Ascending aorta (tissue), 2 donors: Measurements from ENCODE around the gene SPARCL1. TPM values are rescaled to one million over a fixed set of nuclear protein-coding genes. Genes with fewer than 3 reads are reported as not detected.
A peak's percentile ranks its signal among the peaks of the same experiment; 100 is the strongest.

Source experiments
- DNase-seq, 2 donors: peaks; one replicate each; pipeline ENCODE4 v3.0.0-alpha.2; 2019; ENCODE audit warnings: low spot score in 2 of 2
- H3K27ac ChIP-seq, 2 donors: fragments of 200-600 bp; sonication (generic); one replicate each; pipeline ENCODE4 v1.5.1; 2016 to 2017; ENCODE audit warnings: mild to moderate bottlenecking in 1 of 2
- H3K27me3 ChIP-seq: fragments of 200-600 bp; sonication (generic); one replicate; pipeline ENCODE4 v1.5.1; 2017
- H3K36me3 ChIP-seq, 2 donors: fragments of 200-600 bp; sonication (generic); one replicate each; pipeline ENCODE4 v1.5.1; 2016
- H3K4me1 ChIP-seq, 2 donors: fragments of 200-600 bp; sonication (generic); one replicate each; pipeline ENCODE4 v1.5.1; 2016 to 2017; ENCODE audit warnings: mild to moderate bottlenecking in 1 of 2
- H3K4me3 ChIP-seq, 2 donors: fragments of 200-600 bp; sonication (generic); one replicate each; pipeline ENCODE4 v1.5.1; 2016 to 2017; ENCODE audit warnings: mild to moderate bottlenecking in 1 of 2
- H3K9me3 ChIP-seq, 2 donors: fragments of 200-600 bp; sonication (generic); one replicate each; pipeline ENCODE4 v1.5.1; 2016
- intact Hi-C: fragments of 100-400 bp; cut with DNase I; formaldehyde crosslinking; loops from one replicate; pipeline ENCODE4 v1.15.1; 2023
- total RNA-seq: library from RNA; depleted of rRNA; stranded (reverse); fragments of >200 nt; gene quantifications from one replicate; pipeline ENCODE4 v1.1.0, GENCODE V29; 2016
- TF ChIP-seq, protein P1 (sequence below), 3 experiments: fragments of 200-600 bp in 2 of 3; fragments of 450-650 bp in 1 of 3; sonication (generic) in 2 of 3; IDR thresholded peaks; one replicate each; pipeline ENCODE4 v1.5.1; 2016 to 2019; ENCODE audit warnings: antibody characterized with exemption in 3 of 3, mild to moderate bottlenecking in 1 of 3, moderate library complexity in 1 of 3

The SPARCL1 gene
- total RNA-seq, 1 donor from 2014 or later: 830 TPM

DNA sequence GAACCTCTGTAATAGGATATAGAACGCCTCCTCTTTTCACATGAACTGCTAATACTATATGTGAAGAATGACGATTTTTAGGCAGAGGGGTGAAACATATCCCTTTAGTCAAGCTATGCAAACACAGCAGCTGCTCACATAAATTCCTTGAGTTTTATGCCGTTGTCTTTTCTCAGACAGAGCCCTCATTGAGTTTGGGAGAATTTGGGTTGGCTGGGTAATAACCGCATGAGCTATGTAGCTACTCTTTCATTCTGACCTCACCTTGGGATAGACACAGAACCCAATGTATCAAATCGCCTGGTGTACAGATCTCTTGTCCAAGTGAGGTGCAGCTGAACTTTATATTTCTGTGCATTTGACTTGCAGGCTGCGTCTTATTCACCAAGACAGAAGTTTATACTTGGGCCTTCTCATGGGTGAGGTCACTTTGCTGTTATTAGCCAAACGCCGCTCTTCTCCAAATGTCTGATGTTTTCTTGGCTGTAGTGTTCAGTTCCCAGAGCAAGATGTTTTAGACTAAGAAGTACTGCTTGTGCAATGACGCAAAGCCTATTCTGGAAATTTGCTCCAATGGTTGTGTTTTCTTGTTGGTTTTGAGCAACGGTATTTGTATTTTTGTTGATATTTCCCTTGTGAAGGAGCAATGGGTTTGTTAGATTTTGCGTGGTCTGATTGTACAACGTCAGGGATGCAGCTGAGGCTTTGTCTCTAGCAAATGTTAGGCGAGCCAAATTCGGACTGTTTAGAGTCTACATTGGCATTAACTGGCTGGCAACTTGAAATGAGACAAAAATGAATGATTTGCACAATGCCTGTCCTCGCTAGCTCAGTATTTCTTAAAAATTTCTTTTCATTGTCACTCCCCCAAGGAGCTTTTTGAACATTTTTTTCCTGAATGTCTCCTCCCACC, 11.2 kb upstream of the SPARCL1 start:
- Histone ChIP-seq H3K27ac (peak overlapping the region; percentile 79 to 81), H3K4me3 (peak overlapping the region in 1 of 2 donors; percentile 30), H3K4me1 (peaks cover 3 to 33% of the 10 kb centered on the region in 2 donors), H3K9me3 (no peaks in the 10 kb centered on the region), H3K36me3 (no peaks in the 10 kb centered on the region), H3K27me3 (no peaks in the 10 kb centered on the region)
- intact Hi-C loops: loop anchor here (1.0 to 5.0 kb wide), 3 partner anchors 8 to 117 kb away; no protein-coding TSS in a partner anchor
- DNase-seq: peak in 1 of 2 donors; percentile 86
- TF ChIP-seq, protein P1, sequence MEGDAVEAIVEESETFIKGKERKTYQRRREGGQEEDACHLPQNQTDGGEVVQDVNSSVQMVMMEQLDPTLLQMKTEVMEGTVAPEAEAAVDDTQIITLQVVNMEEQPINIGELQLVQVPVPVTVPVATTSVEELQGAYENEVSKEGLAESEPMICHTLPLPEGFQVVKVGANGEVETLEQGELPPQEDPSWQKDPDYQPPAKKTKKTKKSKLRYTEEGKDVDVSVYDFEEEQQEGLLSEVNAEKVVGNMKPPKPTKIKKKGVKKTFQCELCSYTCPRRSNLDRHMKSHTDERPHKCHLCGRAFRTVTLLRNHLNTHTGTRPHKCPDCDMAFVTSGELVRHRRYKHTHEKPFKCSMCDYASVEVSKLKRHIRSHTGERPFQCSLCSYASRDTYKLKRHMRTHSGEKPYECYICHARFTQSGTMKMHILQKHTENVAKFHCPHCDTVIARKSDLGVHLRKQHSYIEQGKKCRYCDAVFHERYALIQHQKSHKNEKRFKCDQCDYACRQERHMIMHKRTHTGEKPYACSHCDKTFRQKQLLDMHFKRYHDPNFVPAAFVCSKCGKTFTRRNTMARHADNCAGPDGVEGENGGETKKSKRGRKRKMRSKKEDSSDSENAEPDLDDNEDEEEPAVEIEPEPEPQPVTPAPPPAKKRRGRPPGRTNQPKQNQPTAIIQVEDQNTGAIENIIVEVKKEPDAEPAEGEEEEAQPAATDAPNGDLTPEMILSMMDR (IDR thresholded peaks at IDR 0.05): no peak

DNA sequence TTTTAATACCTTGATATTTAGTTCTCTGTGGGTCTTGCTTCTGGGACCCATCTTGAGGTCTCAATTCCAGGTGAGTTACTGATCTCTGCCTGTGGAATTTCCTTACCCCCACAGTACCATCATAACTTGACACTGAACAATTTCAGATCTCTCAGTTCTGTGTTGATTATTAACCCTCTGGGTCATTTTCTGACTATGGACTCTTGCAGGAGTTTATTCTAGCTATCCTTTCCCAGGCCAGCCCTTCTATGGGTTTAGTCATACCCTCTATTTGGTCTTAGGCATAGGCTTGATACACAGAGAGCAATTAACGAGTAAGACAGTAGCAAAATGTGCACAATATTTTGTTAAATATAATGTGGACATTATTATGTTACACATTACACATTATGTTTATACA, 3.7 kb upstream of the SPARCL1 start:
- H3K36me3 ChIP-seq: no peaks in the 10 kb centered on the region
- no peaks in the 10 kb centered on the region for H3K9me3 ChIP-seq
- peaks cover 8 to 18% of the 10 kb centered on the region in 2 donors for H3K4me1 ChIP-seq
- intact Hi-C loops: loop anchor here (1.0 kb wide), 1 partner anchor 7 kb away; no protein-coding TSS in a partner anchor
- no peak overlapping the region for H3K4me3 ChIP-seq
- TF ChIP-seq, protein P1 (IDR thresholded peaks at IDR 0.05): no peak
- H3K27ac ChIP-seq: peak overlapping the region; percentile 91 to 95
- H3K27me3 ChIP-seq: no peaks in the 10 kb centered on the region
- DNase-seq: no peak

DNA sequence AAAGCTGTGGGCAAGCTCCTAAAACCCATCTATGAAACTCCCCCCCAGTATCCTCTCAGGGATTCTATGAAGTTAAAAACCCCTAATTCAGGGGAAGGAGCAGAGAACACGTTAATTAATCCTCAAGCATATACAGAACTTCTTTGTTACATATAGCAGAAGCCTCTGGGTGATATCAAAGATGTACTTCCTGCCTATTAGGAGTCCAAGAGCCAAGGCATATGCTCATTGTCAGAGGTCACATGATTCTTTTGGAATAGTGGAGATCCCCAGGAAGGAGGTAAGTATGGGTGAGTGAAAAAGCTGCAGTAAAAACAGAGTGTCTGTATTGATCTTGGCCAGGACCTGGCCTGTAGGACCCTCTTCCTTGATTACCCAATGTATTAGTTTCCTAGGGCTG, 2.9 kb upstream of the SPARCL1 start:
- DNase-seq: no peak
- intact Hi-C loops: loop anchor here (1.0 kb wide), 1 partner anchor 8 kb away; no protein-coding TSS in a partner anchor
- Histone ChIP-seq H3K4me1 (peaks cover 8 to 18% of the 10 kb centered on the region in 2 donors), H3K36me3 (no peaks in the 10 kb centered on the region), H3K27me3 (no peaks in the 10 kb centered on the region), H3K4me3 (no peak overlapping the region), H3K9me3 (no peaks in the 10 kb centered on the region), H3K27ac (peak overlapping the region; percentile 91 to 95)
- TF ChIP-seq, protein P1 (IDR thresholded peaks at IDR 0.05): no peak

DNA sequence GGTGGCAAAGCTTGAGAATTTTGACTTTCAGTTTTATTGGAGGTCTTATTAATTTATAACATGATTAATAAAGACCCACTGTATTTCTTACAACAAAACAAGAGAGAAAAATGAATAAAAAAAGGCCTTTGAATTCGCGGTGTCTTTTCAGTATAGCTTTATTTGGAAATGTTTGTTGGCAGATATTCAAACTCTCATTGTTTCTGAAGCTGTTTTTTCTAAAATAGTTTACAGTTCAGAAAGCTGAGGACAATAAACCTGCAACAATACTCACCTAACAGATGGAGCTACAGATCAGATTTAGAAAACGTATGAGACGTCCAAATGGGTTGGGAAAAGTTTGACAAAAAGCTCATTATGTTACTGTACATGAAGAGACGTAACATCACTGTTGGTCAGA, 2.4 kb upstream of the SPARCL1 start:
- Histone ChIP-seq H3K36me3 (no peaks in the 10 kb centered on the region), H3K4me3 (no peak overlapping the region), H3K27ac (peak overlapping the region; percentile 91 to 95), H3K27me3 (no peaks in the 10 kb centered on the region), H3K9me3 (no peaks in the 10 kb centered on the region), H3K4me1 (peaks cover 8 to 20% of the 10 kb centered on the region in 2 donors)
- TF ChIP-seq, protein P1 (IDR thresholded peaks at IDR 0.05): no peak
- intact Hi-C loops: loop anchor here (1.0 kb wide), 1 partner anchor 9 kb away; no protein-coding TSS in a partner anchor
- DNase-seq: no peak

DNA sequence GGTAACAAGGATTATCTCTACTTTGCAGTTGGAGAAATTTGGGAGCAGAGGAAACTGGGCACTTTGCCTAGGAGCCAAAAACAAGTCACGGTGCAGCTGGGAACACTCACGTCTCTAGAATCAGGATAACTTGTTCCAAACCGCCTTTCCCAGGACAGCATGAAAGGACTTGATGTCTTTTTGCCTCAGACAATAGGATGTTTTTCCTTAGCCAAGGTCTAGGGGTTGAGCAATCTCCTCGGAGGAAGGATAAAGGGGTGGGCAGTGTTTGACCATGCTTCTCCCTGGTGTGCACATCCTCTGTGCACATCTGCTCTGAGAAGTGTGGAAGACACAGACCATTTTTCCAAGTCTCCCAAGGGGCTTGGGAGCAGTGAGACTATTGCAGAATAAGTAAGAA, 1.7 kb upstream of the SPARCL1 start:
- DNase-seq: peak in 1 of 2 donors; percentile 89
- Histone ChIP-seq H3K36me3 (no peaks in the 10 kb centered on the region), H3K27me3 (no peaks in the 10 kb centered on the region), H3K4me3 (peak overlapping the region; percentile 46 to 71), H3K9me3 (no peaks in the 10 kb centered on the region), H3K4me1 (peaks cover 8 to 20% of the 10 kb centered on the region in 2 donors), H3K27ac (peak overlapping the region; percentile 91 to 95)
- TF ChIP-seq, protein P1 (IDR thresholded peaks at IDR 0.05): no peak
- intact Hi-C loops: loop anchor here (1.0 kb wide), 1 partner anchor 476 kb away; the partner anchor contains the start of gene PKD2
